ENCODE measurements around the gene GRXCR2.

The GRXCR2 gene

GRCh38 chr5:145834917-145835847 lies 37.6 kb downstream of the GRXCR2 start, which contains the start of gene PRELID2:
Gene PRELID2, minus strand, starts transcription at chr5:145835342. Its CDS starts 91 bp downstream, at chr5:145835251.
- no peak for TF ChIP-seq CTCF (conservative IDR thresholded peaks at IDR 0.05; ENCODE audit: control insufficient read depth, insufficient read depth, low read depth, low read length)
- peak within 1 kb of the TSS; percentile 72 for H3K4me3 ChIP-seq (ENCODE audit: control insufficient read depth, low read depth, low read length)
- peak; percentile 85 for DNase-seq (ENCODE audit: low read depth)

- TF ChIP-seq CTCF (conservative IDR thresholded peaks at IDR 0.05; ENCODE audit: control insufficient read depth, insufficient read depth, low read depth, low read length), result no peak
- H3K4me3 ChIP-seq (ENCODE audit: control insufficient read depth, low read depth, low read length), result peak overlapping the region; percentile 72
- peak; percentile 36 for DNase-seq (ENCODE audit: low read depth)
These were observed 38.3 kb downstream of the GRXCR2 start for GRCh38 chr5:145834554-145834916.

DNA sequence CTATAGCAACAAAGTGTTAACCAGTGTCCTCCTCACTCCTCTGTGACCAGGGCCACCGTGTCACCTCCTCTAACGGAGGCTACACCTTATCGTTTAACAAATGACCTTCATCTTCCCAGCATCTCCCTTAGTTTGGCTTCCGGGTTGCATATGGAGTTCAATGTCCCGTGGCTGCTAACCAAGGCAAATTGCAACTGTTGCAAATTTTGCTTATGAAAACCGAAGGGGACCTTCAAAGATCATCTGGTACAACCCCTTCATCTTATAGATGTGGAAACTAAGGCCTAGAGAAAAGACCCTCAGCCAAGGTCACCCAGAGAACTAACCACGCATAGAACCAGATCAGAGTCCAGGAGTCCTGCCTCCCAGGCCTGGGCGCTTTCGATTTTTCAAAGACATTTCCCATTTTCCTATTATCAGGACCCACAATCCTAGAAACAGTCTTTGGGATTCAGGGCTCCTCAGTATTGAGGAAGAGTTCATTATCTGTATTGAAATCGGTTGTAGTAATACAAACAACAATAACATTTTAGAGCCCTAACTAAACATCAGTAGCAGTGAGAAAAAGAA lies 39.1 kb downstream of the GRXCR2 start:
- H3K4me3 ChIP-seq (ENCODE audit: control insufficient read depth, low read depth, low read length), result no peak overlapping the region
- TF ChIP-seq CTCF (conservative IDR thresholded peaks at IDR 0.05; ENCODE audit: control insufficient read depth, insufficient read depth, low read depth, low read length), result no peak
- no peak for DNase-seq (ENCODE audit: low read depth)

DNA sequence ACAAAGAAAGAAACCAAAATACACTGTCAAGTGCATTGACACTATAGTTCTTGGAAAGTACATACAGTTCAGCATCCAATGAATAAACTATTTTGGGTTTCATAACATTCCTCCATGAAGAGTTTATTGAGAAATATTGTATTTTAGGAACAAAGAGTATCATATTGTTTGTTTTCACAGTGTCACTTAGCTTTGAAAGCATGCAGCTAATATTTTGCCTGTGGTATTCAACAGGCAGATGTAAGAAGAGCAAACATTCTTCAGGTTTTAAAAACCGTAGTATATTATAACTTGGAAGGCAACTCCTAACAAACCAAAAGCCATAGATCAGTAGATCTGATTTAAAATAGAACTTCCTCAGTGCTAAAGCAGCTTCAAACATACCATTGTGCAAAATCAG lies 42.2 kb downstream of the GRXCR2 start:
- DNase-seq (ENCODE audit: low read depth), result peak; percentile 18
- TF ChIP-seq CTCF (conservative IDR thresholded peaks at IDR 0.05; ENCODE audit: control insufficient read depth, insufficient read depth, low read depth, low read length), result no peak
- no peak overlapping the region for H3K4me3 ChIP-seq (ENCODE audit: control insufficient read depth, low read depth, low read length)

DNA sequence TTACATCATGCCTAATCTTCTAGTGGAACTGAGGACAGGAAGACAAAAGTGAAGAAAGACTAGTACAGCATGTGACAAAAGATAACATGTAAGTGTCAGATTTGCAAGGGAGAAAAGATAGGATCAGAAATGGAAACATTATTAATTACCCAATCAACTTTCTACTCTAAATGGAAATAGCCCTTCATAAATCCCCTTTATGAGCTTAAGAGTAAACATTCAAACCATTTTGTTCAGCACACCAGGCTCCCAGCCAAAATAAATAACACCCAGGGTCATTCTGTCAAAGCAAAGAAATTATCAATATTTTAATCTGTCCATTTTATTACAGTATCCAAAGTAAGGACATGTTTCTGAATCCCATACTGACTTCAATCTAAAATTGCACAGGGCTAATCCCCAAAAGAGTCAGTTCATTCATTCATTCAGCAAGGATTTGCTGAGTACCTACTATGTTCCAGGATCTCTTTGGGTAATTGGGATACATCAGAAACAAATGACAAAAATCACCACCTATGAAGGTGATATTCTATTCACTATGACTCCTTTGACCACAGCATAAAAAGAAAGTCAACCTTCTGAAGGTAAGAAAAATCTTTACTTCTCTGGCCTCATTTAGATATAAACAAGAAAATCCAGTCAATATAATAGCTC lies 43.0 kb downstream of the GRXCR2 start:
- DNase-seq (ENCODE audit: low read depth), result no peak
- H3K4me3 ChIP-seq (ENCODE audit: control insufficient read depth, low read depth, low read length), result no peak overlapping the region
- no peak for TF ChIP-seq CTCF (conservative IDR thresholded peaks at IDR 0.05; ENCODE audit: control insufficient read depth, insufficient read depth, low read depth, low read length)

GRCh38 chr5:145826895-145827674 lies 45.7 kb downstream of the GRXCR2 start:
- no peak overlapping the region for H3K4me3 ChIP-seq (ENCODE audit: control insufficient read depth, low read depth, low read length)
- TF ChIP-seq CTCF (conservative IDR thresholded peaks at IDR 0.05; ENCODE audit: control insufficient read depth, insufficient read depth, low read depth, low read length), result no peak
- DNase-seq (ENCODE audit: low read depth), result peak; percentile 25

Measured in fibroblast of mammary gland (primary cell).